HG02943 (cell line): ENCODE results near the gene MAVS.
"Not testable (repeated sequence)": the region's sequence is repeated elsewhere in the genome, so short reads cannot be mapped to it uniquely, and the experiment has no call there.

Experiments used
- ATAC-seq: cut with Tn5 transposase; IDR thresholded peaks from one replicate; pipeline ENCODE4 v1.9.1; 2021; ENCODE audit warnings: mild to moderate bottlenecking, low read depth, moderate library complexity; ENCODE audit not compliant: unreplicated experiment

MAVS gene

GRCh38 chr20:3876676-3877075 is 30.0 kb downstream of the MAVS start:
- ATAC-seq, result no peak

- ATAC-seq, result not testable (repeated sequence)
Observed at GRCh38 chr20:3878921-3879274, 32.3 kb downstream of the MAVS start.

- no peak for ATAC-seq
Observed at GRCh38 chr20:3885715-3886114, 39.1 kb downstream of the MAVS start.

- ATAC-seq, result no peak
Observed at GRCh38 chr20:3887876-3888620, 41.4 kb downstream of the MAVS start.

GRCh38 chr20:3888622-3889488 is 42.2 kb downstream of the MAVS start, which contains the start of gene PANK2:
Gene PANK2 (plus strand): TSS chr20:3889387.
- ATAC-seq, result peak; percentile 94

- ATAC-seq, result no peak
Observed at GRCh38 chr20:3889489-3890397, 43.1 kb downstream of the MAVS start.

- ATAC-seq, result no peak
Observed at GRCh38 chr20:3890398-3890751, 43.7 kb downstream of the MAVS start.

- no peak for ATAC-seq
Observed at GRCh38 chr20:3890999-3891929, 44.6 kb downstream of the MAVS start.

- ATAC-seq, result no peak
Observed at GRCh38 chr20:3894796-3895195, 48.2 kb downstream of the MAVS start.

GRCh38 chr20:3896302-3896701 is 49.7 kb downstream of the MAVS start:
- ATAC-seq, result no peak

- ATAC-seq, result no peak
Observed at GRCh38 chr20:3896853-3897583, 50.4 kb downstream of the MAVS start.

- ATAC-seq, result not testable (repeated sequence)
Observed at GRCh38 chr20:3898181-3898580, 51.5 kb downstream of the MAVS start.

- ATAC-seq, result no peak
Observed at GRCh38 chr20:3898639-3899038, 52.0 kb downstream of the MAVS start.

GRCh38 chr20:3900187-3900604 is 53.6 kb downstream of the MAVS start:
- no peak for ATAC-seq

- ATAC-seq, result no peak
Observed at GRCh38 chr20:3901028-3901705, 54.5 kb downstream of the MAVS start.

GRCh38 chr20:3901706-3902440 is 55.2 kb downstream of the MAVS start:
- ATAC-seq, result no peak

GRCh38 chr20:3902446-3902845 is 55.8 kb downstream of the MAVS start:
- ATAC-seq, result no peak

GRCh38 chr20:3904224-3904623 is 57.6 kb downstream of the MAVS start:
- ATAC-seq, result no peak
